SU-DHL-6 (cell line): ENCODE data around the gene KIF3A.

Source experiments
- H2AFZ ChIP-seq: fragments of 200-600 bp; sonication (generic); 2 replicates; pipeline ENCODE4 v1.6.1; 2014; ENCODE audit warnings: low read depth, mild to moderate bottlenecking, moderate library complexity, mixed read lengths, antibody characterized with exemption, low read length; ENCODE audit not compliant: severe bottlenecking
- H3F3A ChIP-seq: fragments of 200-600 bp; shearing (Covaris generic); 2 replicates; pipeline ENCODE4 v1.6.0; 2016; ENCODE audit warnings: antibody characterized with exemption, mild to moderate bottlenecking; ENCODE audit not compliant: insufficient read depth
- H3K27ac ChIP-seq: fragments of 200-600 bp; sonication (generic); 2 replicates; pipeline ENCODE4 v1.5.1; 2016; ENCODE audit warnings: low read depth, mild to moderate bottlenecking, low read length, moderate library complexity, mixed read lengths
- H3K27me3 ChIP-seq: fragments of 200-600 bp; sonication (generic), shearing (Covaris generic); 2 replicates; pipeline ENCODE4 v1.6.0; 2014; ENCODE audit warnings: mild to moderate bottlenecking, low read length
- H3K36me3 ChIP-seq: fragments of 200-600 bp; sonication (generic); 2 replicates; pipeline ENCODE4 v1.6.1; 2014; ENCODE audit warnings: mild to moderate bottlenecking, low read length, mixed read lengths
- H3K4me2 ChIP-seq: fragments of 300-600, 200-600 bp; shearing (Covaris generic), sonication (generic); 2 replicates; pipeline ENCODE4 v1.6.0; 2014; ENCODE audit warnings: low read length, low read depth, mild to moderate bottlenecking; ENCODE audit not compliant: poor library complexity, severe bottlenecking
- H3K4me3 ChIP-seq: fragments of 200-600 bp; sonication (generic); 2 replicates; pipeline ENCODE4 v1.5.1; 2014; ENCODE audit warnings: antibody characterized with exemption, low read length, mild to moderate bottlenecking, mixed read lengths; ENCODE audit not compliant: insufficient read depth, poor library complexity, severe bottlenecking
- H3K79me2 ChIP-seq: fragments of 200-600 bp; sonication (generic); 2 replicates; pipeline ENCODE4 v1.6.1; 2014; ENCODE audit warnings: mild to moderate bottlenecking, low read length, moderate library complexity; ENCODE audit not compliant: insufficient read depth
- H3K9ac ChIP-seq: fragments of 200-600 bp; sonication (generic); 2 replicates; pipeline ENCODE4 v1.7.0; 2014; ENCODE audit warnings: mild to moderate bottlenecking, low read length
- H3K9me2 ChIP-seq: fragments of 200-600 bp; sonication (generic); replicated peaks from 2 replicates; pipeline ENCODE4 v1.6.1; 2014; ENCODE audit warnings: low read length; ENCODE audit not compliant: insufficient read depth
- H3K9me3 ChIP-seq: fragments of 200-600 bp; sonication (generic); 2 replicates; pipeline ENCODE4 v1.6.1; 2014; ENCODE audit warnings: low read length, mixed read lengths; ENCODE audit not compliant: insufficient read depth
- H4K20me1 ChIP-seq: fragments of 200-600 bp; sonication (generic); 2 replicates; pipeline ENCODE4 v1.6.1; 2014; ENCODE audit warnings: low read depth, mild to moderate bottlenecking, antibody characterized with exemption, low read length, moderate library complexity, mixed read lengths
- EZH2phosphoT487 ChIP-seq: fragments of 200-600 bp; sonication (generic), shearing (Covaris generic); conservative IDR thresholded peaks from 2 replicates; pipeline ENCODE4 v1.6.1; 2018; ENCODE audit warnings: mild to moderate bottlenecking, antibody characterized with exemption, low read length, moderate library complexity, mixed read lengths
- TF ChIP-seq, protein P1 (sequence below): fragments of 200-600 bp; sonication (generic); IDR thresholded peaks from one replicate; pipeline ENCODE4 v1.5.1; 2017; ENCODE audit warnings: antibody characterized with exemption, mild to moderate bottlenecking, low read length, moderate library complexity; ENCODE audit not compliant: insufficient read depth, poor library complexity, severe bottlenecking

KIF3A gene

DNA sequence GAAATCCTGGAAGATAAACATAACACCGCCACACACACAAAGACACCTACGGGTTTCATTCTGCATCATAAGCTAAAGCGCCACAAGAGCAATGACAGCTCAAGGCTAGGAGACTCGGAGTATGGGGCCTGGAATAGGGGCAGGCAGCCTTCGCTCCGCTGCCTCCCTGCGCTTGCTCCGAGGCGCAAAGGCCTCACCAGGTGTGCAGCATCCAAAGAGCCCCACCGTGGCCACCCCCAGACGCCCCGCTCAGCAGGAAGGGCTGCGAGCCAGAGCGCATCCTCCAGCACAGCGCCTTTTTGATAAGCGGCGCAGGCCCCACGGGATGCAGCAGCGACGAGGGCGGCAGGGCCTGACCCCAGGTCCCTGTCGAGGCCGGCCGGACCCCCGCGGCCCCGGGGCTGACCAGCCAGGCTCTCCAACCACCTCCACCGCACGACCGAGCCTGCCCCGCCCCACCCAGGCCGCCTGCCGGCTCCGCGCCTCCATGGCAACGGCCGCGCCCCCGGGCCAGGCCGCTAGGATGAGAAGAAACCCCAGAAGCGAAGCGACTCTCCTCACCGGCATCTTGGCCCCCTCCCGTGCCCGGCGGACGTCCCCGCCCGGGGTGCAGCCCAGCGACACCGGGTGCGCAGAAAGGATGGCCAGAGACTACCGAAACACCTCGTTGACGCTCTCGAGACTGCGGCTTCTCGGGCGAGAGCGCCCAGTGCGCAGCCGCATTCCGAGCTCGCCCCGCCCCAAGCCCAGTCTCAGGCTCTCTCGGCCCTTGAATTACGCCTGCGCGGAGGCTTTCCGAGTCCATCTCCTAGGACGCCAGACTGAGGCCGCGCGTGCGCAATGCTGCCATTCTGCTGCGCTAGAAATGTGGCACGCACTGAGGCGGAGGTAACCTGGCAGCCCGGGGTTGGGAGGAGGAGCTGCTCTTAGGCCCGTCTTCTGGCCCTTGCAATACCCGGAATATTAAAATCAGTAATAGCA lies at the start of gene KIF3A:
KIF3A (minus strand) TSS at position 694 of the 981 bp plus-strand sequence; CDS start at position 567, 127 bp downstream.
- no peaks in the 10 kb centered on the region for H3K36me3 ChIP-seq
- H3K9ac ChIP-seq, result peak within 1 kb of the TSS; percentile 63
- no peaks in the 10 kb centered on the region for H3K27me3 ChIP-seq
- peak within 1 kb of the TSS; percentile 83 for H3K4me3 ChIP-seq
- H3K4me2 ChIP-seq, result peak within 1 kb of the TSS; percentile 66
- H3K79me2 ChIP-seq, result no peaks in the 10 kb centered on the region
- H3K9me2 ChIP-seq, result no peaks in the 10 kb centered on the region
- H3K9me3 ChIP-seq, result no peaks in the 10 kb centered on the region
- peak within 1 kb of the TSS; percentile 96 for H2AFZ ChIP-seq
- H3K27ac ChIP-seq, result no peak within 1 kb of the TSS
- H3F3A ChIP-seq, result no peaks in the 10 kb centered on the region
- no peaks in the 10 kb centered on the region; the same call in 1 of the 2 replicates for H4K20me1 ChIP-seq
- no peak for TF ChIP-seq EZH2phosphoT487
- TF ChIP-seq, protein P1, sequence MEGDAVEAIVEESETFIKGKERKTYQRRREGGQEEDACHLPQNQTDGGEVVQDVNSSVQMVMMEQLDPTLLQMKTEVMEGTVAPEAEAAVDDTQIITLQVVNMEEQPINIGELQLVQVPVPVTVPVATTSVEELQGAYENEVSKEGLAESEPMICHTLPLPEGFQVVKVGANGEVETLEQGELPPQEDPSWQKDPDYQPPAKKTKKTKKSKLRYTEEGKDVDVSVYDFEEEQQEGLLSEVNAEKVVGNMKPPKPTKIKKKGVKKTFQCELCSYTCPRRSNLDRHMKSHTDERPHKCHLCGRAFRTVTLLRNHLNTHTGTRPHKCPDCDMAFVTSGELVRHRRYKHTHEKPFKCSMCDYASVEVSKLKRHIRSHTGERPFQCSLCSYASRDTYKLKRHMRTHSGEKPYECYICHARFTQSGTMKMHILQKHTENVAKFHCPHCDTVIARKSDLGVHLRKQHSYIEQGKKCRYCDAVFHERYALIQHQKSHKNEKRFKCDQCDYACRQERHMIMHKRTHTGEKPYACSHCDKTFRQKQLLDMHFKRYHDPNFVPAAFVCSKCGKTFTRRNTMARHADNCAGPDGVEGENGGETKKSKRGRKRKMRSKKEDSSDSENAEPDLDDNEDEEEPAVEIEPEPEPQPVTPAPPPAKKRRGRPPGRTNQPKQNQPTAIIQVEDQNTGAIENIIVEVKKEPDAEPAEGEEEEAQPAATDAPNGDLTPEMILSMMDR, result no peak

DNA sequence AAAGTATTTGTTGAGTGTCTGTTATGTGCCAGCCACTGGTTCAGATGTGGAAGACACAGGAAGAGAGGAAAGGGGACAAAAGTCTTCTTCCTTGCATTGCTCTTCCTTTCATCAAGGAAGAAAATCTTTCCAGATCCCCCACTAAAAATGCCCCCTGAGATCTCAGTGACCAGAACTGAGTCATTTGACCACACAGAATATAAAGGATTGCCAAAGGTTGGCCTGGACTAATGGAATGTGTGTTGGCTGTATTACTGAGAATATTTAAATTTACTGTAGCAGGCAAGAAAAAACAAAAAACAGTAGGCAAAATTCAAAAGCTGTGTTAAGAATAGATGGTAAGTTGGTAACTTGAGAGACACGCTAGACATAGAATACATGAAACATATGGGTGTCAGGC lies 49.7 kb upstream of the KIF3A start:
- no peak overlapping the region for H2AFZ ChIP-seq
- no peak overlapping the region for H3K4me2 ChIP-seq
- no peak overlapping the region for H3K9ac ChIP-seq
- H4K20me1 ChIP-seq, result no peaks in the 10 kb centered on the region
- TF ChIP-seq, protein P1, result no peak
- no peak for TF ChIP-seq EZH2phosphoT487
- H3K36me3 ChIP-seq, result no peaks in the 10 kb centered on the region
- H3F3A ChIP-seq, result no peaks in the 10 kb centered on the region
- no peaks in the 10 kb centered on the region for H3K27me3 ChIP-seq
- no peak overlapping the region for H3K4me3 ChIP-seq
- H3K79me2 ChIP-seq, result no peaks in the 10 kb centered on the region
- H3K9me2 ChIP-seq, result no peaks in the 10 kb centered on the region
- H3K27ac ChIP-seq, result no peak overlapping the region
- no peaks in the 10 kb centered on the region for H3K9me3 ChIP-seq

DNA sequence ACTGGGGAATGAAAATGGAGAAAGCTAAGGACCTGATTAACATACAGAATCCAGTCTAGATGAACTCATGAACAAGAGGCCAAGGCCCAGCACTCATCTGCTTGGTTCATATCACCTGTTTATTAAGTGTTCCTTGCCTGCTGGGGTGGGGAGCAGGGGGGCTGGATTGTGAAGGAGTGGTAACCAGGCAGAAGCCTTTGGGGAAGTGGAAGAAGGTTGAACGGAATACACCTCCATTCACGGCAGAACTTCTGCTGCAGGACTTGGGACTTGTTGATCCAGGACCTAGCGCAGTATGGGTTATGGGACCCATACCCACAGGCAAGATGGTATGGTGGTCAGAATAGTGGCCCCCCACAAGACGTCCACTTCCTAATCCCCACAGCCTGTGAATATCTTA lies 48.5 kb upstream of the KIF3A start:
- H4K20me1 ChIP-seq, result no peaks in the 10 kb centered on the region
- no peak overlapping the region for H3K9ac ChIP-seq
- H3K36me3 ChIP-seq, result no peaks in the 10 kb centered on the region
- no peaks in the 10 kb centered on the region for H3K9me3 ChIP-seq
- H3K27ac ChIP-seq, result no peak overlapping the region
- TF ChIP-seq, protein P1, result no peak
- TF ChIP-seq EZH2phosphoT487, result no peak
- no peaks in the 10 kb centered on the region for H3K9me2 ChIP-seq
- H3F3A ChIP-seq, result no peaks in the 10 kb centered on the region
- no peaks in the 10 kb centered on the region for H3K79me2 ChIP-seq
- H3K27me3 ChIP-seq, result no peaks in the 10 kb centered on the region
- no peak overlapping the region for H3K4me3 ChIP-seq
- no peak overlapping the region for H3K4me2 ChIP-seq
- no peak overlapping the region for H2AFZ ChIP-seq
